GM21360 (cell line): ENCODE results near the gene FAM200B.

Experiments used
- ATAC-seq: cut with Tn5 transposase; IDR thresholded peaks from one replicate; pipeline ENCODE4 v1.9.1; 2021; ENCODE audit warnings: mild to moderate bottlenecking, moderate library complexity; ENCODE audit not compliant: unreplicated experiment

FAM200B gene

GRCh38 chr4:15667006-15667405, 14.6 kb upstream of the FAM200B start:
- no peak for ATAC-seq

GRCh38 chr4:15668566-15669435, 12.8 kb upstream of the FAM200B start:
- ATAC-seq = no peak

GRCh38 chr4:15670576-15670975, 11.1 kb upstream of the FAM200B start:
- no peak for ATAC-seq

- no peak for ATAC-seq
Observed at GRCh38 chr4:15672101-15672500, 9.5 kb upstream of the FAM200B start.

DNA sequence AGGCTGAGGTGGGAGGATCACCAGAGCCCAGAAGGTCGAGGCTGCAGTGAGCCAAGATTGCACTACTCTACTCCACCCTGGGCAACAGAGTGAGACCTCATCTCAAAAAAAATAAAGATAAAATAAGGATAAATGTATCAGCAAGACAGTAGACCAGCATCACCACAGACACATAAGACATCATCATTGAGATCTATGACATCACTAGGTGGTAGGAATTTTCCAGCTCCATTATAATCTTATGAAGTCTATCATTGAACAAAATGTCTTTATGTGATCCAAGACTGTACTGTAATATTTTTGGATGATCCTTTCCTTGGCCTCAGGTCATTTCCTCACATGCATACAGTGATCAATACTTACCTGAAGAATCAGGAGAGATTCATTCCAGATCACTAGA, 8.3 kb upstream of the FAM200B start:
- no peak for ATAC-seq

GRCh38 chr4:15674046-15674445, 7.6 kb upstream of the FAM200B start:
- ATAC-seq = no peak

DNA sequence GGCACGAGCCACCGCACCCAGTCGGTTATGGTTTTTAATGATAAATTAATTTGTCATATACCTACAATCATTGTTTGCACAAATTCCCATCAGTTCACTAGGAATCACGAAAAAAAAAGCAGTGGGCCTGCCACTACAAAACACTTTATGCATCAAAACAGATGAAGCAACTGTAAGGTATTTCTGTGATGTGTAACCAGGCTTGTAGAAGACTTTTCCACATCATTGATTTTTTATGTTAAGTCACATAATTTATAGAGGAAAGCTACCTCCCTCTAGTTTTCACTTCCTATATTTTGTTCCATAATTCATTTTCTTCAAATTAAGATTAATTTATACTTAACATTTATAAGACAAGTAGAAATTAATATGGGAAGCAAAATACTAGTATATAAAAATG, 6.7 kb upstream of the FAM200B start:
- ATAC-seq = no peak

- ATAC-seq = no peak
Observed at GRCh38 chr4:15675356-15675755, 6.3 kb upstream of the FAM200B start.

- ATAC-seq = no peak
Observed at GRCh38 chr4:15676039-15676438, 5.6 kb upstream of the FAM200B start.

- no peak for ATAC-seq
Observed at GRCh38 chr4:15676899-15677298, 4.7 kb upstream of the FAM200B start.

- no peak for ATAC-seq
Observed at GRCh38 chr4:15677507-15677988, 4.1 kb upstream of the FAM200B start.

DNA sequence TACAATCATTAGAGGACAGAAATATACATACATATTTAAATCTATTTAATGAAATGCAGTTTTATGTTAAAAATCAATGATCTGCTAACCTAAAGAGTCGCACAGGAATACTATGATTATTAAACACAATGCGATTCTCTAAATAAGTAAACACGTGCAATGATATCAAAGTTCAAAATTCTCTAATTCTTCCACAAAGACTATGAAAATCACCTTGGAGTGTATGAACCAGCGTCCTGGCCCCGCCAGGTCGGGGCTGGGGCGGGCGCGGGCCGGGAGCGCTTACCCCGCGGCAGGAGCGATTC, 608 bp upstream of the FAM200B start:
- ATAC-seq = no peak

- ATAC-seq = no peak
Observed at GRCh38 chr4:15682242-15683142, 865 bp downstream of the FAM200B start.

GRCh38 chr4:15683143-15683495, 1.5 kb downstream of the FAM200B start:
- ATAC-seq = no peak

DNA sequence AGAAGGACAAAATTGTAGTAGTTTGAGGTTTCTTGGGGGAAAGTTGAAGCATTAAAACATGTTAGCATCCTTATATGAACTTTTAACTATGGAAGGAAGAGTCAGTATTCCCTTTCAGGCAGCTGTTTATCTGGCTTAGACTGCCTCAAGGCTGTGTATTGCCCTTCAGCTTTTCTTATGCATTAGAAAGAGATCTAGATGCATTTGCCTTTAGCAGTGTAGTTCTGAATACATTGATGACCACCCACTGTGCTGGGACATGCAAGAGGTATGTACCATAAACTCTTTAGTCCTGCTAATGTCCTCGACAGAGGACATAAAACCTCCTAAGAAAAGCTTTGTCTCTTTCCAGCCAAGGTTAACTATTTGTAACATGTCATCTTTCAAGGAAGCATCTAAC, 2.9 kb downstream of the FAM200B start:
- no peak for ATAC-seq

- no peak for ATAC-seq
Observed at GRCh38 chr4:15688051-15688450, 6.4 kb downstream of the FAM200B start.

DNA sequence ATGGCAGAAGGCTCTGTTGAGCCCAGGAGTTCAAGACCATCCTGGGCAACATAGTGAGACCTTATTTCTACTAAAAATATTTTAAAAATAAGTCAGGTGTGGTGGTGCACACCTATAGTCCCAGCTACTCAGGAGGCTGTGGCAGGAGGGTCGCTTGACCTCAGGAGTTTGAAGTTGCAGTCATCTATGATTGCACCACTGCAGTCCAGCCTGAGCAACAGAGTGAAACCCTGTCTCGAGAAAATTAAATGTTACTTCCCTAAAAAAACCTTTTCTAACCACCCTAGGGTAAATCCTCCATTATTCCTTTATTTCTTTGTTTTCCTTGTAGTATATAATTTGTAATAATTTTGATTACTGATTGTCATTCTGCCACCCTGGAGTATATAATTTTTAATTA, 7.9 kb downstream of the FAM200B start:
- no peak for ATAC-seq

DNA sequence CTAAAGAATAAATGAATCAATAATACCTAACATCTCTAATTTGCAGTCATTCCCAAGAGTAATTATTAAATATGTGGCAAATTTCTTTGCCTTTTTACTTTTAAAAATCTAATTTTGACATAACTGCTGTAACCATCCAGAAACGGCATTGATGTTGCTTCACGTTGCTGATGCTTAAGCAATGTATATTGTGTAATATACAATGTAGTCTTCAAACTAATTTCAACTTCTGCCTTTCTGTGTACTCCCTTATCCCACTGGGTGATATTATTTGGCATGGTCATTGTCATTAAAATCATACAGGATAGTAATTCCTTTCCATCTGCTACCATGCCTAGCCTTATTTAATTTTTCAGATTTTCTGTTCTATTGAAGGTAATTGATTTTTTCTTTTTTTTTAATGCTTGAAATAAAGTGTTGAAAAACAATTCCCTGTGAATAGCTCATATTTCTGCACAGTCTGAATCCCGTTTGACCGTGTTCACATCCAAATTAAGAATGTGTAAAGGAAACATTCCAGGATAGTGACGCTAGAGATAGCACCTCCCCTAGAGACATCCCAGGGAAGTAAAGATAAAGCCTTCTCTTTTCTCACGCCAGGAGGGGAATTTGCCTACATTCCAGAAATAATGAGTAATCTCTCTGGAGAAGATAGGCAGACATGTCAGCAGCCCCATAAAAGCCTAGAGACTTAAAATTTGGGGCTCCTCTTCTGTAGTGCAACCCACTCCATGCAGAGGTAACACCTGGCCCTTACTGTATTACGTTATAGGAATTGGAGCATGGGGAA, 8.6 kb downstream of the FAM200B start:
- ATAC-seq = no peak

DNA sequence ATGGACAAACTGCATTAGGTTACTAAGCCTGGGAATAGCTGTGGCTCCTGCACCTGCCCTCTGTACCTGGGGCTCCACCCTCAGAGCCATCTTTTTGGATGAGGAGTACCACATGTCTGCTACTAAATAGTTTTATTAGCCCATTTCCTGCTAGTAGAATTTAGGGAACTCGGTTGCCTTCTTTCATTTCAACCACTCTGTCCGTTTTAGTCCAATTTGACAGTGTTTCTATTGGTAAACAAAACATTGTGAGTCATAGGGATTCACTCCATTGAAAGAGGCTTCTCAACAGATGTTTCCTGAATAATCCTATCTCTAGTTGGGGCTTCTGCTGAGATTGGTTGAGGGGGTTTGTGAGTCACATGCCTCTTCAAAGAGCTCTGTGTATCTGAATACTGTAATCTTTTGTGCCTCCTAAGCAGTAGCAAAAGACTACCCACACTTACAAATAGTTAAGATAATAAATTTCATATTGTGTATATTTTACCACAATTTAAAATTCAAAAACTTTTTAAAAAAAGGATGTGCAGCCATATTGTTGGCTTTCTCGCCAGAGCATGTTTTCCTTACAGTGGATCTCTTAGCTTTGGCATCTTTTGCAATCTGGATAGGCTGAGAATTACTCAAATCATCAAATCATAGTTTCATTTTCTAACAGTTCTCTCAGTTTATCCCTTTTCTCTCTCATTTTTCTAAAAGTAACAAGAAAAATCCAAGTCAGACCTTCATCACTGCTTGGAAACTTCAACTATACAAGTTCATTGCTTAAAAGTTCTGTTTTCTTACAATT, 9.9 kb downstream of the FAM200B start:
- no peak for ATAC-seq

GRCh38 chr4:15692602-15693001, 11.0 kb downstream of the FAM200B start:
- no peak for ATAC-seq
